Activated CD4-positive, alpha-beta T cell treated with anti-CD3 and anti-CD28 coated beads for 24 hours (primary cell): ENCODE results near the gene RALGAPA2.

Experiments used
- DNase-seq, 2 donors: peaks; one replicate each; pipeline ENCODE4 v3.0.0-alpha.2; 2020; ENCODE audit warnings: low read depth in 2 of 2

RALGAPA2 gene

GRCh38 chr20:20497242-20497978 is 215.0 kb downstream of the RALGAPA2 start:
- no peak for DNase-seq

GRCh38 chr20:20495729-20496503 is 216.5 kb downstream of the RALGAPA2 start:
- DNase-seq: no peak

- DNase-seq: no peak
Observed at GRCh38 chr20:20493701-20494100, 218.7 kb downstream of the RALGAPA2 start.

GRCh38 chr20:20492521-20493332 is 219.7 kb downstream of the RALGAPA2 start:
- no peak for DNase-seq

GRCh38 chr20:20491784-20492264 is 220.6 kb downstream of the RALGAPA2 start:
- DNase-seq: no peak

GRCh38 chr20:20491110-20491783 is 221.2 kb downstream of the RALGAPA2 start:
- no peak for DNase-seq

GRCh38 chr20:20490673-20491072 is 221.8 kb downstream of the RALGAPA2 start:
- DNase-seq: no peak

GRCh38 chr20:20489648-20490341 is 222.6 kb downstream of the RALGAPA2 start:
- no peak for DNase-seq

- no peak for DNase-seq
Observed at GRCh38 chr20:20489054-20489453, 223.4 kb downstream of the RALGAPA2 start.

- no peak for DNase-seq
Observed at GRCh38 chr20:20488388-20488787, 224.1 kb downstream of the RALGAPA2 start.

- DNase-seq: no peak
Observed at GRCh38 chr20:20487811-20488210, 224.6 kb downstream of the RALGAPA2 start.

GRCh38 chr20:20483328-20483727 is 229.1 kb downstream of the RALGAPA2 start:
- no peak for DNase-seq

- no peak for DNase-seq
Observed at GRCh38 chr20:20482453-20482852, 230.0 kb downstream of the RALGAPA2 start.

GRCh38 chr20:20480689-20481088 is 231.8 kb downstream of the RALGAPA2 start:
- DNase-seq: no peak

- no peak for DNase-seq
Observed at GRCh38 chr20:20480126-20480525, 232.3 kb downstream of the RALGAPA2 start.

GRCh38 chr20:20477444-20478041 is 234.9 kb downstream of the RALGAPA2 start:
- no peak for DNase-seq

GRCh38 chr20:20476504-20476903 is 235.9 kb downstream of the RALGAPA2 start:
- no peak for DNase-seq

GRCh38 chr20:20473657-20474056 is 238.8 kb downstream of the RALGAPA2 start:
- DNase-seq: no peak

GRCh38 chr20:20472684-20473274 is 239.7 kb downstream of the RALGAPA2 start:
- DNase-seq: no peak

- no peak for DNase-seq
Observed at GRCh38 chr20:20466341-20466879, 246.0 kb downstream of the RALGAPA2 start.
